HepG2 (cell line): ENCODE measurements around the gene ATP2C2.

Experiments used
- REPIN1 ChIP-seq: sonication (generic); formaldehyde crosslinking; IDR thresholded peaks from 2 replicates; pipeline ENCODE4 v1.8.0; 2022; ENCODE audit warnings: missing genetic modification reagents, low read depth, mild to moderate bottlenecking, borderline replicate concordance
- ZNF615 ChIP-seq: sonication (generic); formaldehyde crosslinking; IDR thresholded peaks from 2 replicates; pipeline ENCODE4 v1.5.0; 2020; ENCODE audit warnings: mild to moderate bottlenecking, missing genetic modification reagents, borderline replicate concordance

GRCh38 chr16:84370723-84371552 is 2.6 kb downstream of the ATP2C2 start:
- TF ChIP-seq REPIN1 (CRISPR knock-in tag) (no peak), ZNF615 (CRISPR knock-in tag) (no peak)
